GM23248 (cell line): ENCODE data around the gene P2RX1. TPM values are rescaled to one million over a fixed set of nuclear protein-coding genes. Genes with fewer than 3 reads are reported as not detected.

Experiments used
- DNase-seq: peaks from one replicate; pipeline ENCODE4 v3.0.0-alpha.2; 2015
- H2AFZ ChIP-seq: fragments of 200-600 bp; sonication (generic); 2 replicates; pipeline ENCODE4 v1.6.1; 2016; ENCODE audit warnings: antibody characterized with exemption
- H3F3A ChIP-seq: fragments of 200-600 bp; sonication (generic); 2 replicates; pipeline ENCODE4 v1.6.1; 2016; ENCODE audit warnings: mild to moderate bottlenecking, antibody characterized with exemption, mixed run types; ENCODE audit not compliant: insufficient read depth
- H3K27ac ChIP-seq: fragments of 200-600 bp; sonication (generic); 2 replicates; pipeline ENCODE4 v1.5.1; 2016; ENCODE audit warnings: mild to moderate bottlenecking
- H3K27me3 ChIP-seq: fragments of 200-600 bp; sonication (generic); replicated peaks from 2 replicates; pipeline ENCODE4 v1.6.1; 2016; ENCODE audit warnings: mild to moderate bottlenecking; ENCODE audit not compliant: insufficient read depth
- H3K36me3 ChIP-seq: fragments of 200-600 bp; sonication (generic); 2 replicates; pipeline ENCODE4 v1.6.1; 2016; ENCODE audit warnings: low read depth, mild to moderate bottlenecking
- H3K4me1 ChIP-seq: fragments of 200-600 bp; sonication (generic); 2 replicates; pipeline ENCODE4 v1.6.1; 2016; ENCODE audit warnings: mild to moderate bottlenecking; ENCODE audit not compliant: insufficient read depth
- H3K4me2 ChIP-seq: fragments of 200-600 bp; sonication (generic); one replicate; pipeline ENCODE4 v1.6.1; 2016; ENCODE audit warnings: mild to moderate bottlenecking; ENCODE audit not compliant: unreplicated experiment
- H3K4me3 ChIP-seq: fragments of 200-600 bp; sonication (generic); 2 replicates; pipeline ENCODE4 v1.5.1; 2016; ENCODE audit warnings: mild to moderate bottlenecking
- H3K79me2 ChIP-seq: fragments of 200-600 bp; sonication (generic); 2 replicates; pipeline ENCODE4 v1.6.1; 2016; ENCODE audit warnings: mild to moderate bottlenecking; ENCODE audit not compliant: insufficient read depth
- H3K9ac ChIP-seq: fragments of 200-600 bp; sonication (generic); 2 replicates; pipeline ENCODE4 v1.6.1; 2016; ENCODE audit warnings: mild to moderate bottlenecking
- H3K9me2 ChIP-seq: fragments of 200-600 bp; sonication (generic); 2 replicates; pipeline ENCODE4 v1.6.1; 2016; ENCODE audit warnings: mixed run types, mild to moderate bottlenecking, moderate library complexity; ENCODE audit not compliant: insufficient read depth
- H3K9me3 ChIP-seq: fragments of 200-600 bp; sonication (generic); one replicate; pipeline ENCODE4 v1.6.1; 2017; ENCODE audit warnings: low read depth
- H4K20me1 ChIP-seq: fragments of 200-600 bp; sonication (generic); 2 replicates; pipeline ENCODE4 v1.6.0; 2016; ENCODE audit not compliant: insufficient read depth
- EZH2 ChIP-seq: fragments of 200-600 bp; sonication (generic); IDR thresholded peaks from 2 replicates; pipeline ENCODE4 v1.6.1; 2018; ENCODE audit warnings: antibody characterized with exemption, mild to moderate bottlenecking; ENCODE audit not compliant: insufficient read depth, poor library complexity, severe bottlenecking
- EZH2phosphoT487 ChIP-seq: fragments of 200-600 bp; sonication (generic); IDR thresholded peaks from 2 replicates; pipeline ENCODE4 v1.6.1; 2018; ENCODE audit warnings: antibody characterized with exemption, moderate library complexity, mild to moderate bottlenecking, low read depth; ENCODE audit not compliant: insufficient read depth
- WGBS, 2 experiments: methylation state at CpG; one replicate each; pipeline ENCODE4 v1.1.6; 2015 to 2017; ENCODE audit warnings: low lambda C conversion rate in 2 of 2, low coverage in 1 of 2; ENCODE audit errors: missing lambda C conversion rate in 2 of 2; 5-methylcytosine and 5-hydroxymethylcytosine counted together
- in situ Hi-C: fragments of 300-500 bp; cut with MboI; formaldehyde crosslinking; loops from 2 replicates; pipeline ENCODE4 v1.15.0; 2020
- polyA plus RNA-seq: library from polyadenylated mRNA; unstranded; fragments of >200 nt; fragmentation: Nextera tagmentation; extraction: Ambion mirVana; gene quantifications from 2 replicates; pipeline ENCODE4 v1.2.1, GENCODE V29; 2016
- total RNA-seq: library from RNA; depleted of rRNA; stranded (reverse); fragments of >200 nt; shearing (Covaris generic); gene quantifications from 2 replicates; pipeline ENCODE4 v1.2.3, GENCODE V29; 2014

The P2RX1 gene
- total and polyA plus RNA-seq, 2 experiments from 2014 or later: not detected

DNA sequence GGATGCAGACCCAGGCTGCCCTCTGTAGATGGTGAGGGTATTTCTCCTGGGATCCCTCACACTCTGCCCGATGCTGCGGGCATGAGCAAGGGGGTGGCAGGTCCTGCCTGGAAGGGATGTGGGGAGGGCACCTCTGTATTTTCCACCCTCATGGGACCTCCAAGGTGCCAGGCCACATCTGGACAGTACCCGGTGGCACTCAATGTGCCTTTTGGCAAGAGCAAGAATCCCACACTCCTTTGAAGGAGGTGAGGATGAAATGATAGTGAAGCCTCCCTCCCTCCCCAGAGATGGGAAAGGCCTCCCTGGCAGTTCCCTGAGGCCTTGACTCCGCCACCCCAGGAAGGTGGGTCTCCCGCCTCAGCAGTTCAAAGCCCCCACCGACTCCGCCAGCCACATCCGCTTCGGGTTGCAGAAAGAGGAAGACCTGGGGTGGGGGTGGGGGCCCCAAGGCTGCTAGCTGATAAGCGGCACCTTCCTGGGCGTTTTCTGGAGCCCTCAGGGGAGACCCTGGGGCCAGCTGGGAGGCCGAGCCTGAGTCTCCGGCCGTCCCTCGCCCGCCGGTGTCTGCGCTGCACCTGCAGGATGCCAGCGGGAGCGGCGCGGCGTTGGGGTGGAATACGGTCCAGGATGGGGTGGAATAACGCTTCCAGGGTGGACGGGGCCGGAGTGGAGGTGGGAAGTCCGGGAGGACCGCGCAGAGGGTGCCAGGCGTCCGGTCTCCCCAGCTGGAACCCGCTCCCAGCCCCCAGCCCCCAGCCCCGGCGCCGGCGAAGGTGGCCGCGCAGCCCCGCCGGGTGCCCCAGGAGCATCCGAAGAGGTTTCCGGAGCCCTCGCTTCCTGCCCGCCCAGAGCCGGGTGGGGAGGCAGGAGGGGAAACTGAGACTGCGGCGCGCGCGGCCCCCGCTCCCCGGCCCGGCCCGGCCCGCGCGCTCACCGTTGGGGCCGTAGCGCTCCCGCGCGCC, 47.3 kb upstream of the P2RX1 start:
- in situ Hi-C loops: no loop called here
- DNase-seq: no peak
- H3K4me3 ChIP-seq: no peak overlapping the region
- H3K9me2 ChIP-seq: no peaks in the 10 kb centered on the region
- H3K27ac ChIP-seq: no peak overlapping the region
- H3K9ac ChIP-seq: no peak overlapping the region
- TF ChIP-seq EZH2 (no peak), EZH2phosphoT487 (no peak)
- H3F3A ChIP-seq: no peaks in the 10 kb centered on the region
- 12 to 14% methylated on average over 46 to 62 of the region's 64 CpGs for WGBS, 2 experiments
- no peaks in the 10 kb centered on the region for H3K9me3 ChIP-seq
- H3K4me2 ChIP-seq: no peak overlapping the region
- H3K27me3 ChIP-seq: peaks cover 25% of the 10 kb centered on the region
- H3K36me3 ChIP-seq: no peaks in the 10 kb centered on the region
- no peaks in the 10 kb centered on the region for H3K4me1 ChIP-seq
- H4K20me1 ChIP-seq: no peaks in the 10 kb centered on the region
- no peaks in the 10 kb centered on the region for H3K79me2 ChIP-seq
- no peak overlapping the region for H2AFZ ChIP-seq

DNA sequence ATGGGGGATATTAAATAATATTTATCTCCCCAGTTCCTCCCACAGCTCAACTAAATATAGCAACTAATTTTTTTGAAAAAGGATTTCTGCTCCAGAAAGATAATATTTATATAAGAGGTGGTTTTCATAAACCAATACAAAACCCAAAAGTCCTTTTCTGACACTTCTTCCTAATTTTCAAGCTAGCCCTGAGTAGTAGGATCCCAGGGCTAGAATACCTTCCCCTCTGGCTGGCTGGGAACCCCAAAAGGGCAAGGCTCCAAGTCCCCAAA, 46.6 kb upstream of the P2RX1 start:
- in situ Hi-C loops: no loop called here
- H3K9ac ChIP-seq: no peak overlapping the region
- H2AFZ ChIP-seq: no peak overlapping the region
- H3K9me3 ChIP-seq: no peaks in the 10 kb centered on the region
- H3F3A ChIP-seq: no peaks in the 10 kb centered on the region
- H3K9me2 ChIP-seq: no peaks in the 10 kb centered on the region
- H3K4me2 ChIP-seq: no peak overlapping the region
- no peak for DNase-seq
- no peaks in the 10 kb centered on the region for H3K79me2 ChIP-seq
- H3K27me3 ChIP-seq: peaks cover 25% of the 10 kb centered on the region
- no peak for TF ChIP-seq EZH2phosphoT487
- TF ChIP-seq EZH2: no peak
- H3K4me3 ChIP-seq: no peak overlapping the region
- no peak overlapping the region for H3K27ac ChIP-seq
- no peaks in the 10 kb centered on the region for H3K36me3 ChIP-seq
- H3K4me1 ChIP-seq: no peaks in the 10 kb centered on the region
- no peaks in the 10 kb centered on the region for H4K20me1 ChIP-seq

DNA sequence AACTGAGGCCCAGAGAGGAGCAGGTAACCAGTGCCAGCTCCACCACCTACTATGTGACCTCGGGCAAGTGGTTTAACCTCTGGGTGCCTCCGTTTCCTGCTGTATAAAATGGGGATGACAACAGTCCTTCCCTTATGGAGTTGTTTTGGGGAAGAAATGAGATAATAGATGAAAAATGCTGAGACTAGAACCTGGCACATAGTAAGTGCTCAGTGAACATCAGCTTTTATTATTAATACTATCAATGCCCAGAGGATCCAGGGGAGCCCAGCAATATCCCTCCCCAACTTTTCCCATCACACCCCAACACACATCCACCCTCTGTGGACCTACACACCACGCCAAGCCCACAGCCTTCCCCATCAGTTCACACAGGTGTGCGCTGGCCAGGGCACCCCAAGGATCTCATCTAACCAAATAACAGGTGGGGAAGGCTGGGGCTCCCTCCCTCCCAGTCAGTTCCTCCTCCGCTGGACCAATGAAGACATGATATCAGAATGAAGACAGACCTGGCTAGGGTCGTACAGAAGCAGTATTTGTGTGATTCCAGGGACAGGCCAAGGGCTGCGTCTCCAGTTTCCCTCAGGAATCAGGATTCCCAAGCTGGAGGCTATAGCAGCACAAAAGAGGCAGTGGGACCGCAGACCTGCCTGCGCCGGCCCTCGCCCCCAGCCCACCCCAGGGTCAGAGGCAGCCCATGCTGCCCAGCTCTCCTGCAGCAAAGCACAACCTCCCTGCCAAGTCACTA, 46.1 kb upstream of the P2RX1 start:
- TF ChIP-seq EZH2phosphoT487 (no peak), EZH2 (no peak)
- no peaks in the 10 kb centered on the region for H3K9me2 ChIP-seq
- no peak overlapping the region for H3K9ac ChIP-seq
- no peaks in the 10 kb centered on the region for H3K36me3 ChIP-seq
- H2AFZ ChIP-seq: no peak overlapping the region
- no peaks in the 10 kb centered on the region for H3K4me1 ChIP-seq
- no peaks in the 10 kb centered on the region for H3K79me2 ChIP-seq
- H3K27ac ChIP-seq: no peak overlapping the region
- in situ Hi-C loops: no loop called here
- H3K9me3 ChIP-seq: no peaks in the 10 kb centered on the region
- H3K27me3 ChIP-seq: peaks cover 25% of the 10 kb centered on the region
- 71 to 76% methylated on average over 11 of the region's 11 CpGs for WGBS, 2 experiments
- no peaks in the 10 kb centered on the region for H4K20me1 ChIP-seq
- DNase-seq: no peak
- no peak overlapping the region for H3K4me2 ChIP-seq
- no peak overlapping the region for H3K4me3 ChIP-seq
- no peaks in the 10 kb centered on the region for H3F3A ChIP-seq

DNA sequence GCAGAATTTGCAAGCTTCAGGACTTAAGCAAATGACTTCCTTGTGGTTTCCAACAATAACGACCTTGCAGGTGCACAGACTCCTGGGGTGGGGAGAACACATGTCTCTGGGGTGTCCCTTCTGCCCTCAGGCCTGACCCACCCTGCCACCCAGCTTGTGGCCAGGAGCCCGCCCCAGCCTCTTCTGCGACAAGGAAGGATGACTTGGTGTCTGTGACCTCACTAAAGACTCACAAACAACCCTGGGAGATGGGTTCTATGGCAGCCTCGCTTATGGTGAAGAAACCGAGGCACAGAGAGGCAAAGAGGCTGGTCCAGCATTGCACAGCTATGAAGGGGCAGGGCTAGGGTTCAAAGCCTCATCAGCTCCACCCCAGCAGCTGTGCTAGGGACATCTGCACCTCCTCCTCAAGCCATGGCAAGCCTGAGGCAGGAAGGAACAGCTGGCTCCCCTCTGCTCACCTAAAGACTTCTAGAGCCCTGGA, 45.3 kb upstream of the P2RX1 start:
- 58 to 67% methylated on average over 4 to 5 of the region's 5 CpGs for WGBS, 2 experiments
- H3K9me3 ChIP-seq: no peaks in the 10 kb centered on the region
- H3F3A ChIP-seq: no peaks in the 10 kb centered on the region
- H3K9ac ChIP-seq: no peak overlapping the region
- no peak overlapping the region for H3K4me2 ChIP-seq
- H4K20me1 ChIP-seq: no peaks in the 10 kb centered on the region
- in situ Hi-C loops: no loop called here
- H3K4me1 ChIP-seq: no peaks in the 10 kb centered on the region
- DNase-seq: no peak
- H3K4me3 ChIP-seq: no peak overlapping the region
- H3K27me3 ChIP-seq: peaks cover 25% of the 10 kb centered on the region
- TF ChIP-seq EZH2 (no peak), EZH2phosphoT487 (no peak)
- no peaks in the 10 kb centered on the region for H3K36me3 ChIP-seq
- no peak overlapping the region for H3K27ac ChIP-seq
- no peaks in the 10 kb centered on the region for H3K9me2 ChIP-seq
- no peaks in the 10 kb centered on the region for H3K79me2 ChIP-seq
- H2AFZ ChIP-seq: no peak overlapping the region
